ENCODE measurements around the gene SNX1.

SNX1 gene

GRCh38 chr15:64146041-64146440 lies 50.3 kb downstream of the SNX1 start:
- no peak overlapping the region for H3K4me3 ChIP-seq (ENCODE audit: low read depth, low read length)
- no peak for DNase-seq (ENCODE audit: low read depth)
- no peak for TF ChIP-seq CTCF (IDR thresholded peaks at IDR 0.05; ENCODE audit: low read depth, low read length)
- TF ChIP-seq MAX (IDR thresholded peaks at IDR 0.05; ENCODE audit: low read depth, low read length), result no peak
- no peak for TF ChIP-seq MYC (IDR thresholded peaks at IDR 0.05; ENCODE audit: low read depth, low read length)
- no peak for TF ChIP-seq POLR2A (IDR thresholded peaks at IDR 0.05; ENCODE audit: extremely low read depth, insufficient read length)

GRCh38 chr15:64146520-64146884 lies 50.7 kb downstream of the SNX1 start:
- no peak for TF ChIP-seq MYC (IDR thresholded peaks at IDR 0.05; ENCODE audit: low read depth, low read length)
- no peak for TF ChIP-seq POLR2A (IDR thresholded peaks at IDR 0.05; ENCODE audit: extremely low read depth, insufficient read length)
- TF ChIP-seq CTCF (IDR thresholded peaks at IDR 0.05; ENCODE audit: low read depth, low read length), result no peak
- TF ChIP-seq MAX (IDR thresholded peaks at IDR 0.05; ENCODE audit: low read depth, low read length), result no peak
- no peak overlapping the region for H3K4me3 ChIP-seq (ENCODE audit: low read depth, low read length)
- DNase-seq (ENCODE audit: low read depth), result no peak

GRCh38 chr15:64146885-64147681 lies 51.3 kb downstream of the SNX1 start:
- no peak for DNase-seq (ENCODE audit: low read depth)
- H3K4me3 ChIP-seq (ENCODE audit: low read depth, low read length), result no peak overlapping the region
- TF ChIP-seq POLR2A (IDR thresholded peaks at IDR 0.05; ENCODE audit: extremely low read depth, insufficient read length) (no peak), CTCF (IDR thresholded peaks at IDR 0.05; ENCODE audit: low read depth, low read length) (no peak), MAX (IDR thresholded peaks at IDR 0.05; ENCODE audit: low read depth, low read length) (no peak)

GRCh38 chr15:64148168-64148567 lies 52.4 kb downstream of the SNX1 start:
- no peak overlapping the region for H3K4me3 ChIP-seq (ENCODE audit: low read depth, low read length)
- TF ChIP-seq POLR2A (IDR thresholded peaks at IDR 0.05; ENCODE audit: extremely low read depth, insufficient read length), result no peak
- no peak for TF ChIP-seq MAX (IDR thresholded peaks at IDR 0.05; ENCODE audit: low read depth, low read length)
- no peak for TF ChIP-seq MYC (IDR thresholded peaks at IDR 0.05; ENCODE audit: low read depth, low read length)
- TF ChIP-seq CTCF (IDR thresholded peaks at IDR 0.05; ENCODE audit: low read depth, low read length), result no peak
- no peak for DNase-seq (ENCODE audit: low read depth)

- no peak for TF ChIP-seq MYC (IDR thresholded peaks at IDR 0.05; ENCODE audit: low read depth, low read length)
- TF ChIP-seq CTCF (IDR thresholded peaks at IDR 0.05; ENCODE audit: low read depth, low read length), result no peak
- TF ChIP-seq MAX (IDR thresholded peaks at IDR 0.05; ENCODE audit: low read depth, low read length), result no peak
- TF ChIP-seq POLR2A (IDR thresholded peaks at IDR 0.05; ENCODE audit: extremely low read depth, insufficient read length), result no peak
- H3K4me3 ChIP-seq (ENCODE audit: low read depth, low read length), result no peak overlapping the region
- DNase-seq (ENCODE audit: low read depth), result no peak
Observed at GRCh38 chr15:64148581-64148980, 52.8 kb downstream of the SNX1 start.
